Keratinocyte (primary cell): ENCODE measurements around the gene SLC9A6. TPM values are rescaled to one million over a fixed set of nuclear protein-coding genes. Genes with fewer than 3 reads are reported as not detected.

Experiments used
- DNase-seq: peaks from one replicate; pipeline ENCODE4 v3.0.0-alpha.2; 2011; ENCODE audit warnings: low read depth, missing footprints, low spot score
- FAIRE-seq: peaks from 2 replicates; lab custom pipeline; 2011; peaks lifted over from hg19 to GRCh38; lab: Jason Lieb, UNC
- H2AFZ ChIP-seq: 2 replicates; pipeline ENCODE4 v1.6.0; 2012; ENCODE audit warnings: low read length, control low read depth, inconsistent platforms; ENCODE audit not compliant: control insufficient read depth
- H3K27ac ChIP-seq: 2 replicates; pipeline ENCODE4 v1.5.1; 2011; ENCODE audit warnings: low read length; ENCODE audit not compliant: control insufficient read depth, insufficient read depth
- H3K27me3 ChIP-seq: 3 replicates; pipeline ENCODE4 v1.6.0; 2011; ENCODE audit warnings: low read length; ENCODE audit not compliant: control insufficient read depth, insufficient read depth; ENCODE audit errors: extremely low read depth
- H3K36me3 ChIP-seq, 2 experiments: 2 replicates in 1 of 2; 3 replicates in 1 of 2; pipeline ENCODE4 v1.5.1; 2011; ENCODE audit warnings: low read length in 2 of 2, mild to moderate bottlenecking in 1 of 2; ENCODE audit not compliant: control insufficient read depth in 2 of 2, insufficient read depth in 2 of 2; ENCODE audit errors: extremely low read depth in 1 of 2
- H3K4me1 ChIP-seq: 3 replicates; pipeline ENCODE4 v1.5.1; 2011; ENCODE audit warnings: low read length; ENCODE audit not compliant: control insufficient read depth, insufficient read depth; ENCODE audit errors: extremely low read depth
- H3K4me2 ChIP-seq: 3 replicates; pipeline ENCODE4 v1.6.0; 2011; ENCODE audit warnings: low read depth, low read length; ENCODE audit not compliant: control insufficient read depth, insufficient read depth; ENCODE audit errors: extremely low read depth
- H3K4me3 ChIP-seq, 3 experiments: fragments of 200-600 bp in 1 of 3; sonication (generic) in 1 of 3; 2 replicates in 2 of 3; 3 replicates in 1 of 3; pipeline ENCODE4 v1.5.1; 2011 to 2016; ENCODE audit warnings: low read length in 3 of 3, mild to moderate bottlenecking in 3 of 3, control low read depth in 2 of 3, inconsistent platforms in 1 of 3, low read depth in 1 of 3, mixed read lengths in 1 of 3, mixed run types in 1 of 3, moderate library complexity in 1 of 3; ENCODE audit not compliant: control insufficient read depth in 2 of 3, insufficient read depth in 2 of 3; ENCODE audit errors: extremely low read depth in 1 of 3
- H3K79me2 ChIP-seq: 2 replicates; pipeline ENCODE4 v1.6.0; 2012; ENCODE audit warnings: low read length; ENCODE audit not compliant: control insufficient read depth, insufficient read depth
- H3K9ac ChIP-seq: 3 replicates; pipeline ENCODE4 v1.6.0; 2011; ENCODE audit warnings: low read length; ENCODE audit not compliant: control insufficient read depth, insufficient read depth; ENCODE audit errors: extremely low read depth
- H3K9me1 ChIP-seq: 3 replicates; pipeline ENCODE4 v1.6.0; 2011; ENCODE audit warnings: low read length; ENCODE audit not compliant: control insufficient read depth, insufficient read depth; ENCODE audit errors: extremely low read depth
- H3K9me3 ChIP-seq: 2 replicates; pipeline ENCODE4 v1.5.1; 2012; ENCODE audit warnings: low read depth, low read length; ENCODE audit not compliant: control insufficient read depth
- H4K20me1 ChIP-seq: 3 replicates; pipeline ENCODE4 v1.6.0; 2011; ENCODE audit warnings: low read length; ENCODE audit not compliant: control insufficient read depth, insufficient read depth; ENCODE audit errors: extremely low read depth
- EZH2 ChIP-seq: IDR thresholded peaks from one replicate; pipeline ENCODE4 v1.6.1; 2012; ENCODE audit warnings: inconsistent platforms, mild to moderate bottlenecking, low read length, moderate library complexity
- dilution Hi-C: fragments of 300-500 bp; cut with MboI; formaldehyde crosslinking; loops from one replicate; pipeline ENCODE4 v1.7.0; 2020; ENCODE audit warnings: low sequenced_read_pairs; ENCODE audit not compliant: extremely low pct_ligation_motif_present
- polyA plus RNA-seq, 5 experiments: library from polyadenylated mRNA; depleted of rRNA in 3 of 5; stranded (reverse) in 3 of 5; stranded (forward) in 1 of 5; unstranded in 1 of 5; fragments of >200 nt; gene quantifications; 1 replicate in 1 of 5; 2 replicates in 3 of 5; 3 replicates in 1 of 5; pipeline versions ENCODE4 v1.2.1 to v1.2.3, GENCODE V29; 2011 to 2012; ENCODE audit warnings: missing spikeins in 2 of 5, low read depth in 1 of 5, low replicate concordance in 1 of 5
- TF ChIP-seq, protein P1 (sequence below), 3 experiments: IDR thresholded peaks in 1 of 3; conservative IDR thresholded peaks in 1 of 3; optimal IDR thresholded peaks in 1 of 3; 2 replicates in 2 of 3; 3 replicates in 1 of 3; pipeline versions ENCODE3 to v1.5.1; 2011; ENCODE audit warnings: low read length in 3 of 3, mild to moderate bottlenecking in 3 of 3, moderate library complexity in 2 of 3, control low read depth in 1 of 3, inconsistent platforms in 1 of 3; ENCODE audit not compliant: insufficient read depth in 2 of 3; ENCODE audit errors: extremely low read depth in 1 of 3

The SLC9A6 gene
- polyA plus RNA-seq, 1 donor (not counting 4 experiments of a cell fraction or from before 2014, with no cell fraction given): 17.4 TPM

DNA sequence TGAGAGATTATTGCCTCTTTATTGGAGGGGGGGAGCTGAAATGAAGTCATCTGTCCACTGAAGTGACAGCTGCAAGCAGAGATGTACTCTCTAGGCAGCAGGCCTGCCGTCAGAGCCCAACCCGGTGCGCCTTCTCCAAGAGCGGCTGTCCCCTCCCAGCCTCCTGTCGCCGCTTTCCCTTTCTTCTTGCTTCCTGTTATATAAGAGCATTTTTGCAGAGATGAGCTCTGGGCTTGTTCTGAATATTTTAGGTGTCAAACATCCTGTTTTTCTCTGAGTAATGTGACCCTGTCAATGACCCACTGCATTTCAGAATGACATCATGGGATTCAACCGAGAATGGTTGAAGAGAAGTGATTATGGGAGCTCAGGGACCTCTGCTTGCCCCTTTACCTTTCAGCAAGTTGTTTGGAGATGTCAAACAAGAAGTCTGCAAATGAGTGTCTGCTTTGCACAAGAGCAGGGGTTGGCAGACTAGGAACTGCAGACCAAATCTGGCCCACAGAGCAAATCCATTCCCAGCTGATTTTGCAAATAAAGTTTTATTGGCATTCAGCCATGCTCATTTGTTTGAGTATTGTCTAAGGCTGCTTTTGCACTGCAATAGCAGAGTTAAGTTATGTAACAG, 79.9 kb downstream of the SLC9A6 start:
- Histone ChIP-seq H2AFZ (no peak overlapping the region), H3K9me1 (no peaks in the 10 kb centered on the region), H3K4me2 (no peak overlapping the region), H3K27me3 (peaks cover 3% of the 10 kb centered on the region), H3K9me3 (no peaks in the 10 kb centered on the region), H3K79me2 (no peaks in the 10 kb centered on the region), H4K20me1 (no peaks in the 10 kb centered on the region), H3K4me1 (no peaks in the 10 kb centered on the region), H3K4me3 (no peak overlapping the region), H3K27ac (no peak overlapping the region), H3K36me3 (no peaks in the 10 kb centered on the region), H3K9ac (no peak overlapping the region)
- no peak for DNase-seq
- dilution Hi-C loops: no loop called here
- TF ChIP-seq, protein P1, sequence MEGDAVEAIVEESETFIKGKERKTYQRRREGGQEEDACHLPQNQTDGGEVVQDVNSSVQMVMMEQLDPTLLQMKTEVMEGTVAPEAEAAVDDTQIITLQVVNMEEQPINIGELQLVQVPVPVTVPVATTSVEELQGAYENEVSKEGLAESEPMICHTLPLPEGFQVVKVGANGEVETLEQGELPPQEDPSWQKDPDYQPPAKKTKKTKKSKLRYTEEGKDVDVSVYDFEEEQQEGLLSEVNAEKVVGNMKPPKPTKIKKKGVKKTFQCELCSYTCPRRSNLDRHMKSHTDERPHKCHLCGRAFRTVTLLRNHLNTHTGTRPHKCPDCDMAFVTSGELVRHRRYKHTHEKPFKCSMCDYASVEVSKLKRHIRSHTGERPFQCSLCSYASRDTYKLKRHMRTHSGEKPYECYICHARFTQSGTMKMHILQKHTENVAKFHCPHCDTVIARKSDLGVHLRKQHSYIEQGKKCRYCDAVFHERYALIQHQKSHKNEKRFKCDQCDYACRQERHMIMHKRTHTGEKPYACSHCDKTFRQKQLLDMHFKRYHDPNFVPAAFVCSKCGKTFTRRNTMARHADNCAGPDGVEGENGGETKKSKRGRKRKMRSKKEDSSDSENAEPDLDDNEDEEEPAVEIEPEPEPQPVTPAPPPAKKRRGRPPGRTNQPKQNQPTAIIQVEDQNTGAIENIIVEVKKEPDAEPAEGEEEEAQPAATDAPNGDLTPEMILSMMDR (optimal IDR thresholded peaks at IDR 0.05 in 1 of 3, IDR thresholded peaks at IDR 0.05 in 1 of 3, conservative IDR thresholded peaks at IDR 0.05 in 1 of 3; ENCODE audit: extremely low read depth in 1 of 3, insufficient read depth in 2 of 3, low read length in 3 of 3): no peak
- no peak for TF ChIP-seq EZH2
- FAIRE-seq: no peak

DNA sequence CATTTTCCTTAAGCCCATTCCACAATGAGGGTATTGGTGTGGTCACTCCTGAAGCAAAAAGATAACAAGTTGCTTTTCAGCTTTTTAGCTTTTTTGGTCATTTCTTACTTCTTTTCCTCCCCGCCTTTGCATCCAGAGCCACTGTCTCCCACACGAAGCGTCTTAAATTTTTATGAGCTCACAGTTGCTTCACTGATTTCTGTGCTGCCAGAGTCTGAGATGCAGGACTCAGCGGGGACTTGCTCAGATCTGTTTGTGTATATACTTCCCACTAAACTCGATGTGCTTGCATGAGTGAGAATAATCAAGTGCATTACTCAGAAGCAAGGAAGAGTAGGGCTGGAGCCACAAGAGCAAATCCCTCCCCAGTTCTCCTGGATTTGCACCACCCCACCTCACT, 81.9 kb downstream of the SLC9A6 start:
- TF ChIP-seq, protein P1 (optimal IDR thresholded peaks at IDR 0.05 in 1 of 3, IDR thresholded peaks at IDR 0.05 in 1 of 3, conservative IDR thresholded peaks at IDR 0.05 in 1 of 3; ENCODE audit: extremely low read depth in 1 of 3, insufficient read depth in 2 of 3, low read length in 3 of 3): no peak
- no peak for TF ChIP-seq EZH2
- dilution Hi-C loops: no loop called here
- Histone ChIP-seq H3K9me3 (no peaks in the 10 kb centered on the region), H3K9ac (no peak overlapping the region), H3K27me3 (peaks cover 3% of the 10 kb centered on the region), H3K4me2 (no peak overlapping the region), H3K27ac (no peak overlapping the region), H3K4me1 (no peaks in the 10 kb centered on the region), H3K36me3 (no peaks in the 10 kb centered on the region), H3K79me2 (no peaks in the 10 kb centered on the region), H4K20me1 (no peaks in the 10 kb centered on the region), H3K9me1 (no peaks in the 10 kb centered on the region), H2AFZ (no peak overlapping the region), H3K4me3 (no peak overlapping the region)
- FAIRE-seq (no peak), DNase-seq (no peak)
